Stimulated activated CD4-positive, alpha-beta T cell treated with anti-CD3 and anti-CD28 coated beads, Interleukin-4, amount 100 ng/mL, for 24 hours (primary cell): Measurements from ENCODE around the gene SLC25A39.

Source experiments
- DNase-seq: peaks from one replicate; pipeline ENCODE4 v3.0.0-alpha.2; 2020

SLC25A39 gene

GRCh38 chr17:44272321-44272951 is 52.2 kb downstream of the SLC25A39 start:
- no peak for DNase-seq
